Neural progenitor cell (in vitro differentiated cells): ENCODE data around the gene RNF186.

Source experiments
- EZH2 ChIP-seq: fragments of 200-600 bp; sonication (generic); IDR thresholded peaks from 2 replicates; pipeline ENCODE4 v1.6.1; 2017; ENCODE audit warnings: antibody characterized with exemption, mild to moderate bottlenecking, moderate library complexity
- TF ChIP-seq, protein P1 (sequence below): fragments of 200-600 bp; sonication (generic); IDR thresholded peaks from 2 replicates; pipeline ENCODE4 v1.5.1; 2017; ENCODE audit warnings: antibody characterized with exemption, mild to moderate bottlenecking

DNA sequence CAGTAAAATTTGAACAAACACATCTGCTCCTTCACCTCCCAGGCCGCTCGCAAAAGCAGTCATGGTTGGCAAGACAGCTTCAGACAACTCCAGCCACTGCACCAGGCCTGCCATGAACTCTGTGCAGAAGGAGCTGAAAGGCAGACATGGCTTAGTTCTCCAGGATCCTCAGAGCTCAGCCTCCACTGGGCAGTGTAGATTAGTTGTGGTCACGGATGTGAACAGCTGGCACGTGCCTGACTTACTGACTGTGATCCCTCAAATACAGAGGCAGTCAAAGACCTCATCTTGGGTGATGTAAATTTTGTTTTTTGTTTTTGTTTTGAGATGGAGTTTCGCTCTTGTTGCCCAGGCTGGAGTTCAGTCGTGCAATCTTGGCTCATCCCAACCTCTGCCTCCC is 43.7 kb downstream of the RNF186 start:
- TF ChIP-seq, protein P1, sequence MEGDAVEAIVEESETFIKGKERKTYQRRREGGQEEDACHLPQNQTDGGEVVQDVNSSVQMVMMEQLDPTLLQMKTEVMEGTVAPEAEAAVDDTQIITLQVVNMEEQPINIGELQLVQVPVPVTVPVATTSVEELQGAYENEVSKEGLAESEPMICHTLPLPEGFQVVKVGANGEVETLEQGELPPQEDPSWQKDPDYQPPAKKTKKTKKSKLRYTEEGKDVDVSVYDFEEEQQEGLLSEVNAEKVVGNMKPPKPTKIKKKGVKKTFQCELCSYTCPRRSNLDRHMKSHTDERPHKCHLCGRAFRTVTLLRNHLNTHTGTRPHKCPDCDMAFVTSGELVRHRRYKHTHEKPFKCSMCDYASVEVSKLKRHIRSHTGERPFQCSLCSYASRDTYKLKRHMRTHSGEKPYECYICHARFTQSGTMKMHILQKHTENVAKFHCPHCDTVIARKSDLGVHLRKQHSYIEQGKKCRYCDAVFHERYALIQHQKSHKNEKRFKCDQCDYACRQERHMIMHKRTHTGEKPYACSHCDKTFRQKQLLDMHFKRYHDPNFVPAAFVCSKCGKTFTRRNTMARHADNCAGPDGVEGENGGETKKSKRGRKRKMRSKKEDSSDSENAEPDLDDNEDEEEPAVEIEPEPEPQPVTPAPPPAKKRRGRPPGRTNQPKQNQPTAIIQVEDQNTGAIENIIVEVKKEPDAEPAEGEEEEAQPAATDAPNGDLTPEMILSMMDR = no peak
- no peak for TF ChIP-seq EZH2
